Fibroblast of skin of right quadriceps (primary cell): ENCODE data around the gene RBP3.

Experiments
- DNase-seq: peaks from one replicate; pipeline ENCODE4 v3.0.0-alpha.2; 2013

RBP3 gene

GRCh38 chr10:47348138-47348651, at the start of gene RBP3:
Gene RBP3, plus strand, starts transcription at chr10:47348363. Its CDS starts 122 bp downstream, at chr10:47348485.
- DNase-seq = no peak

- no peak for DNase-seq
Measured at GRCh38 chr10:47298715-47299114, 49.4 kb upstream of the RBP3 start.

- DNase-seq = no peak
Measured at GRCh38 chr10:47299611-47300428, 48.3 kb upstream of the RBP3 start, which contains the start of gene GDF10. Gene GDF10, plus strand, starts transcription at chr10:47300197. Its CDS starts 455 bp downstream, at chr10:47300652.

- DNase-seq = no peak
Measured at GRCh38 chr10:47300429-47300931, 47.7 kb upstream of the RBP3 start.

GRCh38 chr10:47301833-47302232, 46.3 kb upstream of the RBP3 start:
- no peak for DNase-seq

GRCh38 chr10:47303105-47303504, 45.1 kb upstream of the RBP3 start:
- no peak for DNase-seq

- DNase-seq = no peak
Measured at GRCh38 chr10:47303866-47304265, 44.3 kb upstream of the RBP3 start.

- DNase-seq = no peak
Measured at GRCh38 chr10:47305566-47305965, 42.6 kb upstream of the RBP3 start.

- DNase-seq = no peak
Measured at GRCh38 chr10:47306387-47307210, 41.6 kb upstream of the RBP3 start.

- DNase-seq = no peak
Measured at GRCh38 chr10:47307381-47307780, 40.8 kb upstream of the RBP3 start.

GRCh38 chr10:47308775-47309174, 39.4 kb upstream of the RBP3 start:
- DNase-seq = no peak

GRCh38 chr10:47309408-47310089, 38.6 kb upstream of the RBP3 start:
- no peak for DNase-seq

GRCh38 chr10:47310090-47310505, 38.1 kb upstream of the RBP3 start:
- no peak for DNase-seq

GRCh38 chr10:47311193-47311931, 36.8 kb upstream of the RBP3 start:
- DNase-seq = no peak

GRCh38 chr10:47311932-47312662, 36.1 kb upstream of the RBP3 start:
- DNase-seq = peak; percentile 54

- DNase-seq = no peak
Measured at GRCh38 chr10:47312663-47312995, 35.5 kb upstream of the RBP3 start.

GRCh38 chr10:47314416-47314970, 33.7 kb upstream of the RBP3 start:
- no peak for DNase-seq

- no peak for DNase-seq
Measured at GRCh38 chr10:47315421-47315820, 32.7 kb upstream of the RBP3 start.

- no peak for DNase-seq
Measured at GRCh38 chr10:47316131-47316530, 32.0 kb upstream of the RBP3 start.

GRCh38 chr10:47317251-47317650, 30.9 kb upstream of the RBP3 start:
- DNase-seq = no peak

GRCh38 chr10:47318706-47319105, 29.5 kb upstream of the RBP3 start:
- DNase-seq = peak; percentile 6
